PC-9 (cell line): ENCODE measurements around the gene C2orf69.

Experiments
- CTCF ChIP-seq: fragments of 200-600 bp; sonication (generic); conservative IDR thresholded peaks from 2 replicates; pipeline ENCODE4 v1.6.1; 2017; ENCODE audit warnings: mixed run types, antibody characterized with exemption, mild to moderate bottlenecking, moderate library complexity
- EZH2 ChIP-seq: fragments of 200-600 bp; sonication (generic); IDR thresholded peaks from 2 replicates; pipeline ENCODE4 v1.8.0; 2017; ENCODE audit warnings: antibody characterized with exemption, low read depth

- TF ChIP-seq CTCF (no peak), EZH2 (no peak)
Observed at GRCh38 chr2:199907008-199907714, 3.9 kb upstream of the C2orf69 start.
